K562 (cell line): ENCODE measurements around the gene EVI5. TPM values are rescaled to one million over a fixed set of nuclear protein-coding genes. Genes with fewer than 3 reads are reported as not detected.
A peak's percentile ranks its signal among the peaks of the same experiment; 100 is the strongest.

Experiments
- ATF7 ChIP-seq: fragments of 450-650 bp; IDR thresholded peaks from 2 replicates; pipeline ENCODE4 v1.7.1; 2014; ENCODE audit warnings: mild to moderate bottlenecking, moderate library complexity
- CBFA2T2 ChIP-seq: fragments of 450-650 bp; conservative IDR thresholded peaks from 2 replicates; pipeline ENCODE4 v1.6.1; 2017; ENCODE audit warnings: mild to moderate bottlenecking
- CEBPB ChIP-seq: fragments of 450-650 bp; IDR thresholded peaks from 2 replicates; pipeline ENCODE4 v1.6.1; 2016; ENCODE audit warnings: missing genetic modification characterization, missing compliant biosample characterization
- CXXC5 ChIP-seq: fragments of 250-450 bp; sonication (Bioruptor Pico); IDR thresholded peaks from 2 replicates; pipeline ENCODE4 v1.8.0; 2022; ENCODE audit warnings: inconsistent platforms, mild to moderate bottlenecking, moderate library complexity
- E2F1 ChIP-seq: sonication (generic); formaldehyde crosslinking; IDR thresholded peaks from 2 replicates; pipeline ENCODE4 v1.8.1; 2023; ENCODE audit warnings: mild to moderate bottlenecking, missing genetic modification reagents, moderate library complexity
- ESRRA ChIP-seq: fragments of 450-650 bp; IDR thresholded peaks from 2 replicates; pipeline ENCODE4 v1.6.1; 2014; ENCODE audit warnings: low read depth, mild to moderate bottlenecking, moderate library complexity, borderline replicate concordance
- HOXB6 ChIP-seq: fragments of 250-450 bp; sonication (Bioruptor Pico); IDR thresholded peaks from 2 replicates; pipeline ENCODE4 v1.5.1; 2022; ENCODE audit warnings: mild to moderate bottlenecking, borderline replicate concordance
- SIRT6 ChIP-seq: IDR thresholded peaks from one replicate; pipeline ENCODE4 v1.6.1; 2012; ENCODE audit warnings: low read depth, mild to moderate bottlenecking, control low read depth, inconsistent platforms, low read length, moderate library complexity
- SMAD3 ChIP-seq: fragments of 450-650 bp; formaldehyde crosslinking; conservative IDR thresholded peaks from 2 replicates; pipeline ENCODE4 v1.4.0; 2020; ENCODE audit warnings: mild to moderate bottlenecking
- SMAD4 ChIP-seq: fragments of 250-450 bp; sonication (Bioruptor Pico); conservative IDR thresholded peaks from 2 replicates; pipeline ENCODE4 v1.8.0; 2021; ENCODE audit warnings: inconsistent platforms, mild to moderate bottlenecking, moderate library complexity
- TRIM24 ChIP-seq, 2 experiments: fragments of 450-650 bp; IDR thresholded peaks; 2 replicates each; pipeline ENCODE4 v1.6.1; 2016
- ZBTB9 ChIP-seq: fragments of 450-650 bp; formaldehyde crosslinking; IDR thresholded peaks from 2 replicates; pipeline ENCODE4 v1.4.0; 2020; ENCODE audit warnings: mild to moderate bottlenecking, moderate library complexity
- ZNF395 ChIP-seq: fragments of 200-800 bp; sonication (Bioruptor generic); IDR thresholded peaks from 2 replicates; pipeline ENCODE4 v1.6.1; 2017; ENCODE audit warnings: missing genetic modification characterization, missing compliant biosample characterization
- ZNF584 ChIP-seq: fragments of 200-800 bp; sonication (Bioruptor generic); IDR thresholded peaks from 2 replicates; pipeline ENCODE4 v1.6.1; 2016; ENCODE audit warnings: low read depth, mild to moderate bottlenecking, missing genetic modification characterization, missing compliant biosample characterization
- ZNF589 ChIP-seq: fragments of 200-800 bp; sonication (Bioruptor generic); IDR thresholded peaks from 2 replicates; pipeline ENCODE4 v1.6.1; 2016; ENCODE audit warnings: low read depth, missing genetic modification characterization, missing compliant biosample characterization
- ZNF644 ChIP-seq: fragments of 200-800 bp; sonication (Bioruptor generic); IDR thresholded peaks from 2 replicates; pipeline ENCODE4 v1.6.1; 2016; ENCODE audit warnings: low read depth, missing genetic modification characterization, missing compliant biosample characterization
- ZSCAN32 ChIP-seq: fragments of 450-650 bp; formaldehyde crosslinking; IDR thresholded peaks from 2 replicates; pipeline ENCODE4 v1.4.0; 2020; ENCODE audit warnings: mild to moderate bottlenecking, moderate library complexity
- polyA plus RNA-seq, 8 experiments: library from polyadenylated mRNA; depleted of rRNA in 4 of 8; stranded (reverse) in 5 of 8; unstranded in 3 of 8; fragments of >200 nt; fragmentation: Nextera tagmentation in 2 of 8; fragmentation: Illumina TruSeq in 1 of 8; extraction: Ambion mirVana in 2 of 8; extraction: Trizol in 1 of 8; gene quantifications; 2 replicates each; pipeline versions ENCODE4 v1.2.1 to v1.2.3, GENCODE V29; 2011 to 2014; ENCODE audit warnings: inconsistent platforms in 1 of 8, missing spikeins in 1 of 8
- total RNA-seq, 7 experiments: library from RNA; depleted of rRNA in 6 of 7; stranded (reverse); fragments of >200 nt in 6 of 7; fragmentation: Illumina TruSeq in 2 of 7; extraction: Trizol in 2 of 7; gene quantifications; 2 replicates each; pipeline versions ENCODE4 v1.2.1 to v1.2.3, GENCODE V29; 2011 to 2021; ENCODE audit warnings: low replicate concordance in 1 of 7
- TF ChIP-seq, protein P1 (sequence below): fragments of 250-450 bp; sonication (Bioruptor Pico); IDR thresholded peaks from 2 replicates; pipeline ENCODE4 v1.5.0; 2020; ENCODE audit warnings: mild to moderate bottlenecking
- TF ChIP-seq, protein P2 (sequence below): sonication (generic); formaldehyde crosslinking; IDR thresholded peaks from 2 replicates; pipeline ENCODE4 v1.8.0; 2022; ENCODE audit warnings: missing genetic modification reagents, mild to moderate bottlenecking, moderate library complexity, borderline replicate concordance
- TF ChIP-seq, protein P3 (sequence below), 2 experiments: fragments of 450-650 bp in 1 of 2; sonication (generic) in 1 of 2; formaldehyde crosslinking in 1 of 2; IDR thresholded peaks in 1 of 2; conservative IDR thresholded peaks in 1 of 2; 2 replicates each; pipeline versions ENCODE4 v1.6.1 to v1.8.1; 2016 to 2023; ENCODE audit warnings: mild to moderate bottlenecking in 2 of 2, moderate library complexity in 2 of 2, inconsistent platforms in 1 of 2, missing genetic modification reagents in 1 of 2

The EVI5 gene
- total and polyA plus RNA-seq, 9 of the 15 experiments (the other 6 are each of a cell fraction or from before 2014, with no cell fraction given) = 1.7 to 50.1 (median 13.7) TPM

DNA sequence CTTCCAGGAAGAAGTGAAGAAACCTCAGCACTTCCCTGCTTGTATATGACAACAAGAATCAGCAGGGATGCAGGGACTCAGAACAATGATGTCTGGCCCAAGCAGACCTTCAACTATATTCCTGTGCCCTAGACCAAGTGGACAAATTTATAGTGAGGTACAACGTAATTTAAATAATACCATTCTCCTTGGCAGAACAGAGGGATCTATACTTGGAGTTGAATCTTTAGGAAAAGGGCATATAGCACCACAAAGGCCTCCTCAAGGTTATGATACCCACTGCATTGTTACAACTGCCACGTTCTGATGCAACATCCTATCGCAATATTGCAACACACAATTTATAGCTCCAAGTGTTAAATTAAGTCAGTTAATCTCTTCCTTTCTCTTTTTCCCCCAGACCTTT is 269.1 kb downstream of the EVI5 start (continued):
- TF ChIP-seq ZBTB9 = 0 out of 2 replicates have a peak, but pooled peaks have one; percentile 21
- TF ChIP-seq TRIM24 (IDR thresholded peaks at IDR 0.05) = peak; percentile 75 to 84; a peak in 2 of 4 replicates
- TF ChIP-seq SIRT6 = no peak
- TF ChIP-seq, protein P1, sequence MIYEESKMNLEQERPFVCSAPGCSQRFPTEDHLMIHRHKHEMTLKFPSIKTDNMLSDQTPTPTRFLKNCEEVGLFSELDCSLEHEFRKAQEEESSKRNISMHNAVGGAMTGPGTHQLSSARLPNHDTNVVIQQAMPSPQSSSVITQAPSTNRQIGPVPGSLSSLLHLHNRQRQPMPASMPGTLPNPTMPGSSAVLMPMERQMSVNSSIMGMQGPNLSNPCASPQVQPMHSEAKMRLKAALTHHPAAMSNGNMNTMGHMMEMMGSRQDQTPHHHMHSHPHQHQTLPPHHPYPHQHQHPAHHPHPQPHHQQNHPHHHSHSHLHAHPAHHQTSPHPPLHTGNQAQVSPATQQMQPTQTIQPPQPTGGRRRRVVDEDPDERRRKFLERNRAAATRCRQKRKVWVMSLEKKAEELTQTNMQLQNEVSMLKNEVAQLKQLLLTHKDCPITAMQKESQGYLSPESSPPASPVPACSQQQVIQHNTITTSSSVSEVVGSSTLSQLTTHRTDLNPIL (CRISPR knock-in tag) = no peak
- TF ChIP-seq ZNF589 (CRISPR knock-in tag) = peak; percentile 63; the same call in 1 of the 2 replicates
- TF ChIP-seq CXXC5 (CRISPR knock-in tag) = peak; percentile 58
- 0 out of 2 replicates have a peak, but pooled peaks have one; percentile 65 for TF ChIP-seq SMAD3 (CRISPR knock-in tag)
- TF ChIP-seq ZSCAN32 (CRISPR knock-in tag) = 0 out of 2 replicates have a peak, but pooled peaks have one; percentile 49
- TF ChIP-seq CEBPB (tag) = peak; percentile 87
- TF ChIP-seq ZNF584 (CRISPR knock-in tag) = peak; percentile 69; the same call in 1 of the 2 replicates
- TF ChIP-seq ZNF395 (CRISPR knock-in tag) = peak; percentile 79; the same call in 1 of the 2 replicates
- TF ChIP-seq, protein P2, sequence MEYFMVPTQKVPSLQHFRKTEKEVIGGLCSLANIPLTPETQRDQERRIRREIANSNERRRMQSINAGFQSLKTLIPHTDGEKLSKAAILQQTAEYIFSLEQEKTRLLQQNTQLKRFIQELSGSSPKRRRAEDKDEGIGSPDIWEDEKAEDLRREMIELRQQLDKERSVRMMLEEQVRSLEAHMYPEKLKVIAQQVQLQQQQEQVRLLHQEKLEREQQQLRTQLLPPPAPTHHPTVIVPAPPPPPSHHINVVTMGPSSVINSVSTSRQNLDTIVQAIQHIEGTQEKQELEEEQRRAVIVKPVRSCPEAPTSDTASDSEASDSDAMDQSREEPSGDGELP (CRISPR knock-in tag) = no peak
- no peak for TF ChIP-seq CBFA2T2
- TF ChIP-seq ZNF644 (tag) = 0 out of 2 replicates have a peak, but pooled peaks have one; percentile 15
- TF ChIP-seq HOXB6 (CRISPR knock-in tag) = no peak
- TF ChIP-seq ESRRA = peak; percentile 62; the same call in 1 of the 2 replicates
- TF ChIP-seq, protein P3, sequence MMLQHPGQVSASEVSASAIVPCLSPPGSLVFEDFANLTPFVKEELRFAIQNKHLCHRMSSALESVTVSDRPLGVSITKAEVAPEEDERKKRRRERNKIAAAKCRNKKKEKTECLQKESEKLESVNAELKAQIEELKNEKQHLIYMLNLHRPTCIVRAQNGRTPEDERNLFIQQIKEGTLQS (IDR thresholded peaks at IDR 0.05) = peak; percentile 73; the same call in 1 of the 2 replicates
- TF ChIP-seq, protein P3 (CRISPR knock-in tag; conservative IDR thresholded peaks at IDR 0.05) = no peak
- TF ChIP-seq ATF7 = peak; percentile 51; the same call in 1 of the 2 replicates
- peak; percentile 72 for TF ChIP-seq SMAD4 (CRISPR knock-in tag)
- TF ChIP-seq E2F1 (CRISPR knock-in tag) = no peak
